Measurements from ENCODE around the gene RELN.

- TF ChIP-seq, protein P1, sequence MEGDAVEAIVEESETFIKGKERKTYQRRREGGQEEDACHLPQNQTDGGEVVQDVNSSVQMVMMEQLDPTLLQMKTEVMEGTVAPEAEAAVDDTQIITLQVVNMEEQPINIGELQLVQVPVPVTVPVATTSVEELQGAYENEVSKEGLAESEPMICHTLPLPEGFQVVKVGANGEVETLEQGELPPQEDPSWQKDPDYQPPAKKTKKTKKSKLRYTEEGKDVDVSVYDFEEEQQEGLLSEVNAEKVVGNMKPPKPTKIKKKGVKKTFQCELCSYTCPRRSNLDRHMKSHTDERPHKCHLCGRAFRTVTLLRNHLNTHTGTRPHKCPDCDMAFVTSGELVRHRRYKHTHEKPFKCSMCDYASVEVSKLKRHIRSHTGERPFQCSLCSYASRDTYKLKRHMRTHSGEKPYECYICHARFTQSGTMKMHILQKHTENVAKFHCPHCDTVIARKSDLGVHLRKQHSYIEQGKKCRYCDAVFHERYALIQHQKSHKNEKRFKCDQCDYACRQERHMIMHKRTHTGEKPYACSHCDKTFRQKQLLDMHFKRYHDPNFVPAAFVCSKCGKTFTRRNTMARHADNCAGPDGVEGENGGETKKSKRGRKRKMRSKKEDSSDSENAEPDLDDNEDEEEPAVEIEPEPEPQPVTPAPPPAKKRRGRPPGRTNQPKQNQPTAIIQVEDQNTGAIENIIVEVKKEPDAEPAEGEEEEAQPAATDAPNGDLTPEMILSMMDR (IDR thresholded peaks at IDR 0.05 in 8 of 11, conservative IDR thresholded peaks at IDR 0.05 in 3 of 11) = no peak
- TF ChIP-seq POLR2A (IDR thresholded peaks at IDR 0.05) (no peak), POLR2AphosphoS5 (IDR thresholded peaks at IDR 0.05) (no peak)
These were observed 47.5 kb downstream of the RELN start for GRCh38 chr7:103941976-103942375.

Data from spleen (tissue), 7 donors.